ENCODE measurements around the gene TLR3.

DNA sequence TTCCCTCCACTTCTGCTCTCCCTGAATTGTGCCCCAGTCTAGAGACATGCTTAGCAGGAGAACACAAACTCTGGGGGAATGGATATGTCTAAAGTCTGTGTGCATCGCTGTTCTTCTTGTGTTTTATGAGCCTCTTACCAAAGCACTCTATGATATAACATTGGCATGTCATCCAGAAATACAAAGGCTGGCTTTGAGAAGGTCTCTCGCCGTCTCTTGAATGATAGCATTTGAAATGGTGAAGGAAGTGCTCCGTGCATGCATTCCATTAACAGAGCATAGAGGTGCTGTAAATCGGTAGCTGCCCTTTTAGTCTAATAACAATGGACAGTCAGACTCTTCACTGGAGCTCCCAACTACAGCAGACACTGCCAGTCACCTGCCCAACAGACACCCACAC, 28.4 kb downstream of the TLR3 start:
- TF ChIP-seq, protein P1, sequence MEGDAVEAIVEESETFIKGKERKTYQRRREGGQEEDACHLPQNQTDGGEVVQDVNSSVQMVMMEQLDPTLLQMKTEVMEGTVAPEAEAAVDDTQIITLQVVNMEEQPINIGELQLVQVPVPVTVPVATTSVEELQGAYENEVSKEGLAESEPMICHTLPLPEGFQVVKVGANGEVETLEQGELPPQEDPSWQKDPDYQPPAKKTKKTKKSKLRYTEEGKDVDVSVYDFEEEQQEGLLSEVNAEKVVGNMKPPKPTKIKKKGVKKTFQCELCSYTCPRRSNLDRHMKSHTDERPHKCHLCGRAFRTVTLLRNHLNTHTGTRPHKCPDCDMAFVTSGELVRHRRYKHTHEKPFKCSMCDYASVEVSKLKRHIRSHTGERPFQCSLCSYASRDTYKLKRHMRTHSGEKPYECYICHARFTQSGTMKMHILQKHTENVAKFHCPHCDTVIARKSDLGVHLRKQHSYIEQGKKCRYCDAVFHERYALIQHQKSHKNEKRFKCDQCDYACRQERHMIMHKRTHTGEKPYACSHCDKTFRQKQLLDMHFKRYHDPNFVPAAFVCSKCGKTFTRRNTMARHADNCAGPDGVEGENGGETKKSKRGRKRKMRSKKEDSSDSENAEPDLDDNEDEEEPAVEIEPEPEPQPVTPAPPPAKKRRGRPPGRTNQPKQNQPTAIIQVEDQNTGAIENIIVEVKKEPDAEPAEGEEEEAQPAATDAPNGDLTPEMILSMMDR (IDR thresholded peaks at IDR 0.05; ENCODE audit: low read depth, low read length, poor library complexity, severe bottlenecking), result no peak
- TF ChIP-seq EZH2phosphoT487 (IDR thresholded peaks at IDR 0.05; ENCODE audit: borderline replicate concordance, low read length), result no peak
